ENCODE results near the gene EPYC. TPM values are rescaled to one million over a fixed set of nuclear protein-coding genes. Genes with fewer than 3 reads are reported as not detected.
A peak's percentile ranks its signal among the peaks of the same experiment; 100 is the strongest.

EPYC gene
- total RNA-seq, 2 experiments from 2014 or later: not detected

GRCh38 chr12:91017043-91017442 is 12.3 kb upstream of the EPYC start:
- H3K4me3 Mint-ChIP-seq: no peak overlapping the region
- H3K27ac Mint-ChIP-seq: no peak overlapping the region
- H3K27me3 Mint-ChIP-seq (ENCODE audit: low read depth): peaks cover 8% of the 10 kb centered on the region
- intact Hi-C loops (cut with micrococcal nuclease): no loop called here
- no peak for DNase-seq
- CTCF ChIA-PET: no interaction called here
- H3K9me3 Mint-ChIP-seq: peaks cover 3% of the 10 kb centered on the region
- H3K4me1 Mint-ChIP-seq (ENCODE audit: low read depth): no peaks in the 10 kb centered on the region
- H3K36me3 Mint-ChIP-seq (ENCODE audit: low read depth): no peaks in the 10 kb centered on the region

- intact Hi-C loops (cut with micrococcal nuclease): no loop called here
- CTCF ChIA-PET: no interaction called here
- Mint-ChIP-seq H3K27me3 (ENCODE audit: low read depth) (peaks cover 12% of the 10 kb centered on the region), H3K4me3 (no peak overlapping the region), H3K9me3 (no peaks in the 10 kb centered on the region), H3K4me1 (ENCODE audit: low read depth) (peaks cover 13% of the 10 kb centered on the region), H3K27ac (no peak overlapping the region), H3K36me3 (ENCODE audit: low read depth) (no peaks in the 10 kb centered on the region)
- no peak for DNase-seq
Observed at GRCh38 chr12:91009319-91009950, 4.7 kb upstream of the EPYC start.

GRCh38 chr12:91007531-91008290 is 2.9 kb upstream of the EPYC start:
- peaks cover 13% of the 10 kb centered on the region for H3K4me1 Mint-ChIP-seq (ENCODE audit: low read depth)
- peak; percentile 4 for DNase-seq
- H3K9me3 Mint-ChIP-seq: no peaks in the 10 kb centered on the region
- H3K27ac Mint-ChIP-seq: no peak overlapping the region
- CTCF ChIA-PET: no interaction called here
- peaks cover 9% of the 10 kb centered on the region for H3K27me3 Mint-ChIP-seq (ENCODE audit: low read depth)
- intact Hi-C loops (cut with micrococcal nuclease): no loop called here
- H3K4me3 Mint-ChIP-seq: no peak overlapping the region
- no peaks in the 10 kb centered on the region for H3K36me3 Mint-ChIP-seq (ENCODE audit: low read depth)

GRCh38 chr12:91003737-91004136 is 1.0 kb downstream of the EPYC start:
- intact Hi-C loops (cut with micrococcal nuclease): no loop called here
- DNase-seq: no peak
- H3K36me3 Mint-ChIP-seq (ENCODE audit: low read depth): no peaks in the 10 kb centered on the region
- CTCF ChIA-PET: no interaction called here
- H3K27me3 Mint-ChIP-seq (ENCODE audit: low read depth): peaks cover 8% of the 10 kb centered on the region
- no peaks in the 10 kb centered on the region for H3K9me3 Mint-ChIP-seq
- peaks cover 12% of the 10 kb centered on the region for H3K4me1 Mint-ChIP-seq (ENCODE audit: low read depth)
- H3K27ac Mint-ChIP-seq: no peak overlapping the region
- H3K4me3 Mint-ChIP-seq: no peak overlapping the region

GRCh38 chr12:91001306-91001705 is 3.5 kb downstream of the EPYC start:
- CTCF ChIA-PET: no interaction called here
- no peaks in the 10 kb centered on the region for H3K4me1 Mint-ChIP-seq (ENCODE audit: low read depth)
- intact Hi-C loops (cut with micrococcal nuclease): no loop called here
- no peak overlapping the region for H3K27ac Mint-ChIP-seq
- no peaks in the 10 kb centered on the region for H3K9me3 Mint-ChIP-seq
- H3K27me3 Mint-ChIP-seq (ENCODE audit: low read depth): peaks cover 3% of the 10 kb centered on the region
- H3K36me3 Mint-ChIP-seq (ENCODE audit: low read depth): no peaks in the 10 kb centered on the region
- no peak for DNase-seq
- no peak overlapping the region for H3K4me3 Mint-ChIP-seq

- no peak overlapping the region for H3K4me3 Mint-ChIP-seq
- no peak overlapping the region for H3K27ac Mint-ChIP-seq
- H3K4me1 Mint-ChIP-seq (ENCODE audit: low read depth): no peaks in the 10 kb centered on the region
- H3K36me3 Mint-ChIP-seq (ENCODE audit: low read depth): no peaks in the 10 kb centered on the region
- no peak for DNase-seq
- intact Hi-C loops (cut with micrococcal nuclease): no loop called here
- peaks cover 3% of the 10 kb centered on the region for H3K27me3 Mint-ChIP-seq (ENCODE audit: low read depth)
- CTCF ChIA-PET: no interaction called here
- H3K9me3 Mint-ChIP-seq: no peaks in the 10 kb centered on the region
Observed at GRCh38 chr12:90999966-91000365, 4.8 kb downstream of the EPYC start.

- H3K36me3 Mint-ChIP-seq (ENCODE audit: low read depth): no peaks in the 10 kb centered on the region
- no peaks in the 10 kb centered on the region for H3K9me3 Mint-ChIP-seq
- intact Hi-C loops (cut with micrococcal nuclease): no loop called here
- CTCF ChIA-PET: no interaction called here
- H3K27me3 Mint-ChIP-seq (ENCODE audit: low read depth): peaks cover 3% of the 10 kb centered on the region
- no peak for DNase-seq
- H3K4me1 Mint-ChIP-seq (ENCODE audit: low read depth): no peaks in the 10 kb centered on the region
- no peak overlapping the region for H3K4me3 Mint-ChIP-seq
- no peak overlapping the region for H3K27ac Mint-ChIP-seq
Observed at GRCh38 chr12:90999527-90999926, 5.2 kb downstream of the EPYC start.

GRCh38 chr12:90995010-90995409 is 9.8 kb downstream of the EPYC start:
- no peaks in the 10 kb centered on the region for H3K27me3 Mint-ChIP-seq (ENCODE audit: low read depth)
- no peak overlapping the region for H3K4me3 Mint-ChIP-seq
- no peaks in the 10 kb centered on the region for H3K4me1 Mint-ChIP-seq (ENCODE audit: low read depth)
- CTCF ChIA-PET: interaction anchor here (0.9 to 1.1 kb wide), 2 partner anchors 11 to 331 kb away, joined by 3 to 4 read pairs; no protein-coding TSS in a partner anchor
- H3K36me3 Mint-ChIP-seq (ENCODE audit: low read depth): no peaks in the 10 kb centered on the region
- no peak for DNase-seq
- H3K27ac Mint-ChIP-seq: no peak overlapping the region
- intact Hi-C loops (cut with micrococcal nuclease): no loop called here
- no peaks in the 10 kb centered on the region for H3K9me3 Mint-ChIP-seq

- H3K27me3 Mint-ChIP-seq (ENCODE audit: low read depth): no peaks in the 10 kb centered on the region
- H3K4me3 Mint-ChIP-seq: no peak overlapping the region
- no peak for DNase-seq
- intact Hi-C loops (cut with micrococcal nuclease): no loop called here
- no peak overlapping the region for H3K27ac Mint-ChIP-seq
- no peaks in the 10 kb centered on the region for H3K36me3 Mint-ChIP-seq (ENCODE audit: low read depth)
- H3K9me3 Mint-ChIP-seq: no peaks in the 10 kb centered on the region
- no peaks in the 10 kb centered on the region for H3K4me1 Mint-ChIP-seq (ENCODE audit: low read depth)
- CTCF ChIA-PET: interaction anchor here (1.0 kb wide), 1 partner anchor 84 kb away, joined by 3 read pairs; no protein-coding TSS in a partner anchor
Observed at GRCh38 chr12:90991952-90992465, 12.8 kb downstream of the EPYC start.

- intact Hi-C loops (cut with micrococcal nuclease): no loop called here
- no peaks in the 10 kb centered on the region for H3K4me1 Mint-ChIP-seq (ENCODE audit: low read depth)
- no peaks in the 10 kb centered on the region for H3K27me3 Mint-ChIP-seq (ENCODE audit: low read depth)
- peaks cover 2% of the 10 kb centered on the region for H3K9me3 Mint-ChIP-seq
- H3K36me3 Mint-ChIP-seq (ENCODE audit: low read depth): no peaks in the 10 kb centered on the region
- no peak overlapping the region for H3K27ac Mint-ChIP-seq
- no peak overlapping the region for H3K4me3 Mint-ChIP-seq
- CTCF ChIA-PET: no interaction called here
- no peak for DNase-seq
Observed at GRCh38 chr12:90990611-90991010, 14.2 kb downstream of the EPYC start.

GRCh38 chr12:90989686-90990111 is 15.1 kb downstream of the EPYC start:
- Mint-ChIP-seq H3K4me1 (ENCODE audit: low read depth) (no peaks in the 10 kb centered on the region), H3K27ac (no peak overlapping the region), H3K4me3 (no peak overlapping the region), H3K36me3 (ENCODE audit: low read depth) (no peaks in the 10 kb centered on the region), H3K9me3 (peaks cover 2% of the 10 kb centered on the region), H3K27me3 (ENCODE audit: low read depth) (no peaks in the 10 kb centered on the region)
- intact Hi-C loops (cut with micrococcal nuclease): no loop called here
- no peak for DNase-seq
- CTCF ChIA-PET: no interaction called here

GRCh38 chr12:90987520-90987919 is 17.3 kb downstream of the EPYC start:
- Mint-ChIP-seq H3K27ac (no peak overlapping the region), H3K36me3 (ENCODE audit: low read depth) (no peaks in the 10 kb centered on the region), H3K9me3 (peaks cover 2% of the 10 kb centered on the region), H3K27me3 (ENCODE audit: low read depth) (peaks cover under 1% of the 10 kb centered on the region), H3K4me1 (ENCODE audit: low read depth) (no peaks in the 10 kb centered on the region), H3K4me3 (no peak overlapping the region)
- DNase-seq: no peak
- CTCF ChIA-PET: interaction anchor here (0.6 to 1.8 kb wide), 4 partner anchors 29 to 1671 kb away, joined by 3 to 4 read pairs (median 3); no protein-coding TSS in a partner anchor
- intact Hi-C loops (cut with micrococcal nuclease): no loop called here

GRCh38 chr12:90987101-90987500 is 17.7 kb downstream of the EPYC start:
- Mint-ChIP-seq H3K4me1 (ENCODE audit: low read depth) (no peaks in the 10 kb centered on the region), H3K27me3 (ENCODE audit: low read depth) (peaks cover 4% of the 10 kb centered on the region), H3K36me3 (ENCODE audit: low read depth) (no peaks in the 10 kb centered on the region), H3K4me3 (no peak overlapping the region), H3K27ac (no peak overlapping the region), H3K9me3 (peaks cover 2% of the 10 kb centered on the region)
- DNase-seq: no peak
- CTCF ChIA-PET: interaction anchor here (0.7 to 1.8 kb wide), 3 partner anchors 29 to 121 kb away, joined by 3 to 4 read pairs (median 3); no protein-coding TSS in a partner anchor
- intact Hi-C loops (cut with micrococcal nuclease): no loop called here
